ENCODE results near the gene ARFGEF3.

The ARFGEF3 gene

DNA sequence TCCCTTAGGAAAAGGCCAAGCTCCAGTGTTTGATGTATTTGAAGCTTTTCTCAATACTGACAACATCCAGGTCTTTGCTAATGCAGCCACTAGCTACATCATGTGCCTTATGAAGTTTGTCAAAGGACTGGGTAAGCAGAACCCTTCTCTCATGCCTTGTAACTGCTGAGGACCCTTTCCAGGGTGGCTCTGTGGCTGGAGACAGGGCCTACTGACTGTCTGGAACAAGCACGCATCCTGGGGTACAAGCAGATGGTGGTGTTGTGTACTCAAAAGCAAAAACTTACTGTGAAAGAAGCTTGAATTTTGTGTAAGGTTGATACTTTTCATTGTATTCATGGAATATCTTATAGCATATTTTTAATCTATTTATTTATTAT lies 147.0 kb downstream of the ARFGEF3 start:
- no peak for DNase-seq (ENCODE audit: low read depth)

DNA sequence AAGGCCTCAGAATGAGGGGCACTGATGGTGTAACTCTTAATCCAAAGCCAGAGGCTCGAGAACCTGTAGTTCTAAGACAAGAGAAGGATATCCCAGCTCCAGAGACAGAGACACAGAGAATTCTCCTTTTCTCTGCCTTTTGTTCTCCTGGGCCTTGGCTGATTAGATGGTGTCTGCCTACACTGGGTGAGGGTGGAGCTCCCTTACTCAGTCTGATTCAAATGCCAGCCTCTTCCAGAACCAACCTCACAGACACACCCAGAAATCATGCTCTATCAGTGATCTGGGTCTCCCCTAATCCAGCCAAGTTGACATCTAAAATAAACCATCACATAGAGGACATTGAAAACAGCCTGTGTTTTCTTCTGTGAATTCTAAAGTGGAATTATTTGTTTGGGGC lies 148.0 kb downstream of the ARFGEF3 start:
- DNase-seq (ENCODE audit: low read depth): no peak

DNA sequence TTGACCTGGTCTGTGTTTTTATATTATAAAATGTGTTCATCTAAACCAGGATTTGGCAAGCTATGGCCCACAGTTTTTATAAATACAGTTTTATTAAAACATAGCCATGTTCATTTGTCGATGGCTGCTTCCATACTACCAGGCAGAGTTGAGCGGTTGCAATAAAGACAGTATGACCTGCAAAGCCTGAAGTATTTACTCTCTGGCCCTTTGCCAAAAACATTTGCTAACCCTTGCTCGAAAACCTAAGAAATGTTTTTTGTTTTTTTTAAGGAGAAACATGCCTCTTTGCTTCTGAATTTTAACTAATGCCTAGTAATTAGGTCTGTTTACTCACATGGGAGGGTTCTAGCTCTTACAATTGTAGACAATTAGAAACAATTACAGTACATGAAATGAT lies 148.6 kb downstream of the ARFGEF3 start:
- no peak for DNase-seq (ENCODE audit: low read depth)

DNA sequence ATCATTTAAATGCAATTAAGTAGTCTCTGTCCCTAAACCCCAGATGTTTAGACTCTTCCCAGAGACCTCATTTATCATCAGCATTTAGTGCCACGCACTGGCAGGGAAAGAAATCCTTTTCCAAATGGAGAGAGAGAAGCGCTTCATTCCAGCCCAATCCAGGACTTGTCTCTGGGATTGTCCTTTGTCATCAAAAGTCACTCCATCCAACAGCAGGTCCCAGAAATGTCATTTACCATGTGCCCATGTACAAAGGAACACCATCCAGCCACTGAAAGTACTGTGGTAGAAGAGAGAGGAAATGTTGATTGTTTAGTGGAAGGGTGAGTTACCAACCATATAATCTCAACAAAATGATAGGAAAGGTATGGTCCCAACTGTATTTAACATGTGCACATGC lies 149.1 kb downstream of the ARFGEF3 start:
- DNase-seq (ENCODE audit: low read depth): no peak

DNA sequence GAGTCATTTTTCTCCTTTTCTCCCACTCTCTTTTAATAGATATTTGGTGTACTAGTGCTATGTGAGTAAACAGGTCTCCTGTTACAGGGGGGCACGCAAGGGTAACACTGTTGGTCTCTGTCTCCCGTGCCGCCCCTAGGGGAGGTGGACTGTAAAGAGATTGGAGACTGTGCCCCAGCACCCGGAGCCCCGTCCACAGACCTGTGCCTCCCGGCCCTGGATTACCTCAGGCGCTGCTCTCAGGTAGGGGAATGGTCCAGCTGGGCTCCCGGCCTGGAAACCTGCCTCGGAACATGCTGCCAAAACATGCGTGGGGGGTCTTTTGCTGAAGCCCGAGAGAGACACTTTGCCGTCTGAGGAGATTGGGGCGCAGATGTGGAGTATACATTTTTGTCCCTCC lies 149.5 kb downstream of the ARFGEF3 start:
- DNase-seq (ENCODE audit: low read depth): no peak

DNA sequence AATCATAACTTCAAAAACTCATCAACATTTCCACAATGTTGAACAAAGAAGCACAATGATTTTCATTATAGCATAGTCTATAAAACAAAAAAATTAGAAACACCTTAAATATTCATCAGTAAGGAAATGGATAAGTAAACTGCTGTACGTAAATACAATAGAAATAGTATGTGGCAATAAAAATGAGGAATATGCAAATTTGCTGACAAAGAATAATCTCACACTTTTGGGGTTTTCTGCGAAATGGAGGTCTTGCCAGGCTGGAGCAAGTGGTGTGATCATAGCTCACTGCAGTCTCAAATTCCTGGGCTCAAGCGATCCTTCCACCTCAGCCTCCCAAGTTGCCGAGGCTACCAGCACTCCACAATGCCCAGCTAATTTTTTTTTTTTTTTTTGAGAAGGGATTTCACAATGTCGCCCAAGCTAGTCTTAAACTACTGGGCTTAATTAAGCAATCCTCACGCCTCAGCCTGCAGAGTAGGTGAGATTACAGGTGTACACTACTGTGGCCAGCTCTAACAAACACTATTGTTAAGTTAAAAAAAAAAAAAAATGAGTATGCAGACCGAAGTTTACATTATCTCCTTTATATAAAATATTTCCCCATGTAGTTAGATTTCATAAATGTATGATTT lies 157.1 kb downstream of the ARFGEF3 start:
- DNase-seq (ENCODE audit: low read depth): no peak

DNA sequence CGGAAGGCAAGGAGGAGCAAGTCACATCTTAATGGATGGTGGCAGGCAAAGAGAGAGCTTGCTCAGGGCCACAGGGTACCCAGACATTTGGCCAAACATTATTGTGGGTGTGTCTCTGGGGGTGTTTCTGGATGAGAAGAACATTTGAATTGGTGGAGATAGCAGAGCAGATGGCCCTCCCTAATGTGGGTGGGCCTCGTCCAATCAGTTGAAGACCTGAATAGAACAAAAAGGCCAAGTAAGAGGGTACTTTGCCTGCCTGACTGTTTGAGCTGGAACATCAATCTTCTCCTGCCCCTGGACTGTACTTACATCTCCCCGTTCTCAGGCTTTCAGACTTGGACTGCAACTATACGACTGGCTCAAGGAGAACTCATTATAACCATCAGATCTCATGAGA lies 160.2 kb downstream of the ARFGEF3 start:
- DNase-seq (ENCODE audit: low read depth): no peak

DNA sequence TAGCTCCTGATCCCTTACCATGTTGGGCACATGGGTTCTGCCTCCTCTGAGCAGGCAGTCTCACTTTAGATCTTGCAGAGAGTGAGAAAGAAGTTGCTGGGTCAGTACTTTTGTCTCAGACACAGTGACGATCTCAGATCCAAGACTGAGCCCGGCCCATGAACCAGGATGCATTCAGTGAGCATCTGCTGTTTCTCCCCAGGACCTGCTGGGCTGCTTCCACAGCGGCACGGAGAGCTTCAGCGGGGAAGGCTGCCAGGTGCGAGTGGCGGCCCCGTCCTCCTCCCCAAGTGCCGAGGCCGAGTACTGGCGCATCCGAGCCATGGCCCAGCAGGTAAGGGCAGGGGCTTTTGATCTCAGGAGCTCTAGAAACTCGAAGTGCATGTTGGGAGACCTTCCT lies 162.1 kb downstream of the ARFGEF3 start:
- DNase-seq (ENCODE audit: low read depth): no peak

DNA sequence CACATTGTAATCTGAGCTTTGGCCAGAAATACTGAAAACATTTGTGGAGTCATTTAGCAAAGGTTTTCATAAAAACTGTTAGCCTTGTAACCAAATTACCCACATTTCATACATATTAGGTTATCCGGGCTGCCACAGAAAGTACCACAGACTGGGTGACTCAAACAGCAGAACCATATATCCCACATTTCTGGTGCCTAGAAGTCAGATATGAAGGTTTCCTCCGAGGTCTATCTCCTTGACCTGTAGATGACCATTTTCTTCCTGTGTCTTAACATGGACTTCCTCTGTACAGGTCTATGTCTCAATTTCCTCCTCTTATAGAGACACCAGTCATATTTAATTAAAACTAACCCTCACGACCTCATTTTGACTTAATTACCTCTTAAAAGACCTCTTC lies 166.5 kb downstream of the ARFGEF3 start:
- DNase-seq (ENCODE audit: low read depth): no peak

DNA sequence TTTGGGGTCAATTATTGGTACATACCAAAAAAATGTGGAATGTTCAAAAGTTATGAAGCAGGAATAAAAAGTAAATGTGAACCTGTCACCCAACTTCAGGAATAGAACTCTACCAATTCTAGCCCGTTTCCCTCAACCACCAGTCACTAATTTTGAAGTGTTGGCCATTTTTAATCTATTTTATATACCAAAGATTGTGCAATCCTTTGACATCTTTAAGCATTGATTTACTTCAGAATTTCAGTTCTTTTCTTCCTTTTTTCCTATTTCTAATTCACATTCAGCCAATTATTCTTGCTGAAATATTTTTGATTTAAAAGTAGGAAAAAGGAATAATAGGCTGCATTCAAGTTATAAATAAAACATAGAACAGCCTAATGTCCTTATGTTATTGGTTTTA lies 169.0 kb downstream of the ARFGEF3 start:
- no peak for DNase-seq (ENCODE audit: low read depth)

DNA sequence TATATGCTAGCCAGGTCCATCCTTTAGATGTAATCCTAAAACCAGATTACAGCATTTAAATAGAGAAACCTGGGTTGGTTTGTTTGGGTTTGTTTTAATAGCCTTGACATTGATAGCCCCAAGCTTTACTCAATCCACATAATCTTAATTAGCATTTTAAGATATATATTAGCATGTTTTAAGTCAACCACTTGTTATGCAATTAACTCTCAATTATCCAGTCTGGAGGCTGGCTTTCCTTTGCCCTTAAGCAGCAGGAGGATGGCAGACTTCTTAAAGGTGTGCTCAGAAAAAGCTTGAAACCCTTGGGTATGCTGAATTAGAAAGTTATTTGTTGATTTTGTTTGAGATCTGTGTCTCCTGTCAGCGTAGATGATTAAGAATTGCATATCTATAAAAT lies 169.7 kb downstream of the ARFGEF3 start:
- no peak for DNase-seq (ENCODE audit: low read depth)

DNA sequence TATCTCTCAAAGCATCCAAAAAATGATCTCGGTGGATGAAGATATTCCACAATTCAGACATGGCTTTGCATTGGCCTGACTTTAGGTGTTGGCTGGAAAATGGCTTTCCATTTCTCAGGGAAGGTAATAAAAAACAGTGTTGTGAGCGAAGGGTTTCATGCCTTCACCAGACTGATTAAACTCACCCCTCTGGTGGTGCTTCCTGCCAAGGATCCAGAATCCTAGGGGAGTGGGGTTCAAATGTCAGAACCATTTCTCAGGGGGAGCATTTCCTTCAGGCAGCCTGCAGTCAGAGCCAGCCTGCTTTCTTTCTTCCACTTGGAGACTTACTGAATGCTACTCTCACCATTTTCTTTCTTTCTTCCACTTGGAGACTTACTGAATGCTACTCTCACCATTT lies 170.2 kb downstream of the ARFGEF3 start:
- no peak for DNase-seq (ENCODE audit: low read depth)

DNA sequence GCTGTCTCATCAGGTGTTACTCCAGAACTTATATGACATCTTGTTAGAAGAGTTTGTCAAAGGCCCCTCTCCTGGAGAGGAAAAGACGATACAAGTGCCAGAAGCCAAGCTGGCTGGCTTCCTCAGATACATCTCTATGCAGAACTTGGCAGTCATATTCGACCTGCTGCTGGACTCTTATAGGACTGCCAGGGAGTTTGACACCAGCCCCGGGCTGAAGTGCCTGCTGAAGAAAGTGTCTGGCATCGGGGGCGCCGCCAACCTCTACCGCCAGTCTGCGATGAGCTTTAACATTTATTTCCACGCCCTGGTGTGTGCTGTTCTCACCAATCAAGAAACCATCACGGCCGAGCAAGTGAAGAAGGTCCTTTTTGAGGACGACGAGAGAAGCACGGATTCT lies 172.3 kb downstream of the ARFGEF3 start:
- DNase-seq (ENCODE audit: low read depth): no peak

DNA sequence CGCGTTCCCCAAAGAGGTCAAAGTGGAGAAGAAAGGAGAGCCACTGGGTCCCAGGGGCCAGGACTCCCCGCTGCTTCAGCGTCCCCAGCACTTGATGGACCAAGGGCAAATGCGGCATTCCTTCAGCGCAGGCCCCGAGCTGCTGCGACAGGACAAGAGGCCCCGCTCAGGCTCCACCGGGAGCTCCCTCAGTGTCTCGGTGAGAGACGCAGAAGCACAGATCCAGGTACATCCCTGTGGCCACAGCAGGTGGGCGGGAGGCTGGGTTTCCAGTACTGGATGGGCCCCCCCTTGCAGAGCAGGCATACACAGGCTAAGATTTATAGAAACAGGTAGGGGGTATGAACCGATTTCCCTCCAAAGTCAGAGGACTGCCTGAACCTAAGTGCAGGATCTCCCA lies 173.2 kb downstream of the ARFGEF3 start:
- no peak for DNase-seq (ENCODE audit: low read depth)

DNA sequence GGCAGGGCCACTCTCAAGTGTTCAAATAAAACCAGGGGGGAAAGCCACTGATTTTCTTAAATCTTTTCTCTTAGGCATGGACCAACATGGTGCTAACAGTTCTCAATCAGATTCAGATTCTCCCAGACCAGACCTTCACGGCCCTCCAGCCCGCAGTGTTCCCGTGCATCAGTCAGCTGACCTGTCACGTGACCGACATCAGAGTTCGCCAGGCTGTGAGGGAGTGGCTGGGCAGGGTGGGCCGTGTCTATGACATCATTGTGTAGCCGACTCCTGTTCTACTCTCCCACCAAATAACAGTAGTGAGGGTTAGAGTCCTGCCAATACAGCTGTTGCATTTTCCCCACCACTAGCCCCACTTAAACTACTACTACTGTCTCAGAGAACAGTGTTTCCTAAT lies 174.5 kb downstream of the ARFGEF3 start:
- DNase-seq (ENCODE audit: low read depth): no peak

DNA sequence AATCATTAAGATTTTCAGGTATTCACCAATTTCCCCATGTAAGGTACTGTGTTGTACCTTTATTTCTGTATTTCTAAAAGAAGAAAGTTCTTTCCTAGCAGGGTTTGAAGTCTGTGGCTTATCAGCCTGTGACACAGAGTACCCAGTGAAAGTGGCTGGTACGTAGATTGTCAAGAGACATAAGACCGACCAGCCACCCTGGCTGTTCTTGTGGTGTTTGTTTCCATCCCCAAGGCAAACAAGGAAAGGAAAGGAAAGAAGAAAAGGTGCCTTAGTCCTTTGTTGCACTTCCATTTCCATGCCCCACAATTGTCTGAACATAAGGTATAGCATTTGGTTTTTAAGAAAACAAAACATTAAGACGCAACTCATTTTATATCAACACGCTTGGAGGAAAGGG lies 175.3 kb downstream of the ARFGEF3 start:
- DNase-seq (ENCODE audit: low read depth): no peak

DNA sequence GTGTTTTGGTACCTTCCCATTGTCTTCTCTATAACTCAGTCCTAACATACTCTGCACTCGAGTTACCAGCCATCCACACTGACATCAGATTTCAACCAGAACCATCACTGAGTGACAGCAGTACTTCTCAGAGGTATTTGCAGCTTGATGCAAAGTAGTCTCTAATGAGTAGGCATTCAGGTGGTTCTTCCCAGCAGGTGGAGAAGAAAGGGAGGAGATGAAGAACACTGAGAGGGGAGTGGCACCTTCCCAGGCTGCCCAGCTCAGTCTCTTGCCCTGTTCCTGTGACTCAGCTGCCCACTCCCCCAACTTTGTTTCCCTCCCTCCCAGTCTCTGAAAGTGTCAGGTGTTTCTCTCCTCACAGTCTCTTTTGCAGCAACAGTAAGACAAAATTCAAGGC lies 177.3 kb downstream of the ARFGEF3 start:
- DNase-seq (ENCODE audit: low read depth): no peak

DNA sequence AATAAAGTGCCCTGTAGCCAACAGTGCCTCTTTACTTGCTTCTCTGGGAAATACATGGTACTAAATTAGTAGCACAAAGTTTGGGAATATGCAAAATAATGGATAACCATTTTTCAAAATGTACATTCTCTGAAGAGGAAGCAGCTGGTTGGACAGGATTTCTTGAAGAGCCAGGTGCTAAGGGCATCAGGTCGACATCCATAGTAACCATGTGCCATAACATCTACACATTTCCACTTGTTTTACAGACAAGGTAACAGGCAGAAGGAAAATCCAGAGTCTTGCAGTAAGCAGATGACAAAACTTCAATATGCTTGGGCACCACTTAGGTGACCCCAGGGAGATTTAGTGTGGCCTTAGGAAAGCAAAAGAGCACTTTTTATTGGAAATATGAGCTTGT lies 179.4 kb downstream of the ARFGEF3 start:
- DNase-seq (ENCODE audit: low read depth): no peak

DNA sequence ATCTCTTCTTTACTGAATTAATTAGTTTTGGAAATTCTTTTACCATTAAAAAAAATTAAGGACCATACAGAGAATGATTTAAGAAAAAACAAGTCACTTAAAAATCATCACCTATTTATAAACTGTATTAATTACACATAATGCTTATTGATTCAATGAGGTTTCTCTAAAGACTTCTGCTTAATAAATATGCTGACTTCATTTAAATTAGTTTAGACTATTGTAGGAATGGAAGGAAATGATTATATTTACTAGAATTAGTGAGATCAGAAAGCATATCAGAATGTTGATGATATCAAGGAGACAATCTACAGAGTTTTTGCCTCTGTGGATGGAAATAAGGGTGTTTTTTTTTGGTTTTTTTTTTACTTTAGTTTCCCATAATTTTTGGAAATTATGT lies 181.4 kb downstream of the ARFGEF3 start:
- no peak for DNase-seq (ENCODE audit: low read depth)

DNA sequence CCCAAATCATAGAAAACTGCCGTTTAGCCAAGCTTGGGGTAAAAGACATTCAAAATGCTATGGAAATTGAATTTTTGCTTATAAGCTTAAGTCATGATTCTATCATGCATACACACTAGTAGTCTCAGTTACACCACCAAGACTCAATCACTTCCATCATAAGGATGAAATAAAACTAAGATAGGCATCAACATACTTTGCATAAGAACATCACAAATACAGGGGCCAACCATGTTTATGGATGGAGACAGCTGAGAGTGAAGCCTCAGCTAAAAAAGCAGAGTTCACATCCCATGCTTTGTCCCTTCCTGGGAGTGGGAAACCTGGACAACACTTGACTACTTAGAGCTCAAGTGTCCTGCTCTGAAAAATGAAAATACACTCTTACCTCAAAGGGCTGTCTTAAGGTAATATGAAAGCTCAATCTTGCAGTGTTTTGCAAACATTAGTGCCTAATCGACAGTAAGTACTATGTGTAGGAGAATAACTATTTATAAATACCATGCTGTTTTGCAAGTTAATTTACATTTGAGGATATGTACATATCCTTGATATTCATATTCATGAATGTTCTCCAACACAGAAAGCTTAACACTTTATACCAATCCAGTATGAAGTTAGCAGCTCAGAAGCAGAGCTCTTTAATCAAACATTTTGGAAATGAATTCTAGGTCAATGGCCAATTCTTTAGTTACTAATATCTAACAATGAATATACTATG lies 184.0 kb downstream of the ARFGEF3 start:
- no peak for DNase-seq (ENCODE audit: low read depth)

DNA sequence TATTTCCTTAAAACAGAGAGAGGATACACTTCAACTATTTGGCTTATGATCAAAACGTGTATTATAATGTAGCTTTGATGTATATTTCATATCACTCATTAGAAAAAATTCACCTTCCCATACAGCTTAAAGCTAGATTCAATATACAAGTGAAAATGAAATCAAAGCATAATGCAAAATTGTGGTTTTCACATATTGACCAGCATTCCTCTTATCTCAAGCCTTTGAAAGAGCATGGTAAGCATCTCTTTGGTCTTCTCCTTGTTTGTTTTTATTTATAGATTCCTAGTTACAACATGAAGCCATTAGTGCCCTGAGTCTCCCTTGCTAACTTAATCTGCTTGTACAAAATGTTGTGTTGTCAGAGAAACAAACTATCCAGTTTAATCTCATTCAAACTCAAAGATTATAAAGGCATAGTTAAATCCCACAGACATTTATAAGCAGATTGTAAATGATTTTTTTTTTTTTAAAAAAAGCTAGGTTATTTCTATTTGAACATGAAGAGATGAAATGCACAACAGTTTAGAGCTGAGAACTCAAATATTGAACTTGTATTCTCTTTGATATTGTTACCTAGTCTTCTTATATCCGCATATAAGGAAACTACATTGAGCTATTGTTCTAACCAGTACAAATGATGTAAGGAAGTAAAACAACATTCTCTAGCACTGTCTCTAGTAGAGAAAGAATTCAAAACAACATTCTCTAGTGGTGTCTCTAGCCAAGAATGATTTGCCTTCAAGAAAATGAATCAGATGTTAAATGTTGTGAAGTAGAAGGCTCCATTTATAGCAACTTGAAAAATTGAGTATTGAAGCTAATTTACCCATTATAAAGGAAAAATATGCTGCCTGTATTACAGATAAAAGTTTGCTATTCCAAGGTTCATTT lies 184.8 kb downstream of the ARFGEF3 start:
- no peak for DNase-seq (ENCODE audit: low read depth)

DNA sequence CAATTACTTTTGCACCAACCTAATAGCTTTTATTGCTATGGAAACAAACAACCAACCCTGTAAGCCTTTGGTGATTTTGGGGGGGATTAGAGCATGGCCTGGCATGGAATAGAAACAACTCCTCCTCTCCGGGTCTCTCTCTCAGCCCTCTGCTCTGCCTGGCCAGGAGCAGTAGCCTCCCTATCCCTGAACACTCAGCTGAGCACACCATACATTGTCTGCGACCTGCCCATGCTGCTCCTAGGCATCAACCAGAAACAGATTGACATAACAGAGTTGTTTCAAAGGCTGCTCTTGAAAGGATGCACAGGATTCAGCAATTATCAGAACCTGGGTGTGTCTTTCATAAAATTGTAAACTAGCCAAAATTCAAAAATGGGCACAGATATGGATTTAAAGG lies 186.1 kb downstream of the ARFGEF3 start:
- no peak for DNase-seq (ENCODE audit: low read depth)

DNA sequence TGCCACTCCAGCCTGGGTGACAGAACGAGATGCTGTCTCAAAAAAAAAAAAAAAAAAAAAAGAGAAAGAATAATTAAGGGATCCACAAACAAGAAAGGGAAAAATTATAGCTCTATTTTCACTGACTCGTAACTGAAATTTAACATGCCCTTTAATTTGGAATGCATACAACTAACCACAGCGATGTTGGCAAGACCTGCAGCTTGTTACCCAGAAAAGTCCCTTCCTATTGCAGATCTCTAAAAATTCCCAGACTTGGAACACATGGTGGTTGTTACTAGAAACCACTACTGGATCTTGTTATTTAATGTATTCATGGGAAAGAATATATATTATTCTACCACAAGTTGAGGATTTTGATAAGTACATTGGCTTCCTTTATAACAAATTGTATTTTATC lies 188.2 kb downstream of the ARFGEF3 start:
- no peak for DNase-seq (ENCODE audit: low read depth)

Measured in T follicular helper cell (primary cell).